ENCODE results near the gene MRPL20. TPM values are rescaled to one million over a fixed set of nuclear protein-coding genes. Genes with fewer than 3 reads are reported as not detected.

MRPL20 gene
- total and polyA plus RNA-seq, 9 of the 15 experiments (the other 6 are each of a cell fraction or from before 2014, with no cell fraction given) = 180 to 671 (median 229) TPM

DNA sequence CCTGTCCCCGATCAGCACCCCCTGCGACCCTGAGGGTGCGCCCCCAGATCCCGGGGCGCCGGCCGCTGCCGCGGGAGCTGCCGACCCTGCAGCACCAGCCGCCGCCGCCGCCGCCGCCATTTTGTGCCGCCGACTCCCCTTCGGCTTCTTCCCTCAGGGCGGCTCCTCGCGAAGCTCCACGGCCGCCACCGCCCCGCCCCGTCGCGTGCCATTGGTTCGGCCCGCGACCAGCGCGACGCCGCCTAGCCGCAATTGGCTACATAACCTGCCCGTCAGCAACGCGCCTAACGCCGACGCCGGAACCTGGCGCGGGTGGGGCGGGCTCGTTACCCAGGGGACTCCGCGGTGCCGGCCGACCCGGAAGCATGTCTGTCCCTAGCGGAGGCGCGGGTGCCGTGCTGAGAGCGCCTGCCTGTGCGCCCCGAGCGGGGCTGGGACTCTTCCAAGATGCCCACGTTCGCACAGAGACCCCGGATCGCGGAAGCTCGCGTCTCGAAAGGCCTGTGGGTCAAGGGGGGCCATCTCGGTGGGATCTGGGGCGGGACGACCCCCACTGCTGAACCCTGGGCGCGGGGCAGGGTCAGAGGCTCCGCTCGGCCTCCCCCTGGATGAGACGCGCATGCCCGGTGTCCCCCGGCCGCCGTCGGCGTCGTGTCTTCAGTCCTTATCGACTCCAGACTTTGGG, 7.8 kb downstream of the MRPL20 start, which contains the start of gene CCNL2 (continued):
- TF ChIP-seq U2AF1 (optimal IDR thresholded peaks at IDR 0.05; ENCODE audit: low read depth, low read length) (no peak), ATF1 (CRISPR knock-in tag; IDR thresholded peaks at IDR 0.05) (peak; percentile 80), ATF1 (tag; IDR thresholded peaks at IDR 0.05) (peak; percentile 98), ZBTB49 (CRISPR knock-in tag; IDR thresholded peaks at IDR 0.05; ENCODE audit: borderline replicate concordance) (no peak), HDAC2 (IDR thresholded peaks at IDR 0.05) (peak; percentile 91), KAT8 (IDR thresholded peaks at IDR 0.05; ENCODE audit: low read depth) (0 out of 2 replicates have a peak, but pooled peaks have one; percentile 11), MTA1 (IDR thresholded peaks at IDR 0.05; ENCODE audit: borderline replicate concordance) (peak; percentile 92), CXXC5 (CRISPR knock-in tag; IDR thresholded peaks at IDR 0.05) (peak; percentile 100), ZNF41 (CRISPR knock-in tag; conservative IDR thresholded peaks at IDR 0.05) (no peak), TCF7 (IDR thresholded peaks at IDR 0.05; ENCODE audit: borderline replicate concordance) (peak; percentile 61; the same call in 1 of the 2 replicates), RBM39 (optimal IDR thresholded peaks at IDR 0.05; ENCODE audit: low read depth, low read length) (no peak), ZFPM2 (CRISPR knock-in tag; IDR thresholded peaks at IDR 0.05) (peak; percentile 49; the same call in 1 of the 2 replicates), CBX1 (IDR thresholded peaks at IDR 0.05; ENCODE audit: low read depth) (peak; percentile 86; the same call in 1 of the 2 replicates), PPARD (CRISPR knock-in tag; IDR thresholded peaks at IDR 0.05) (no peak), RFX5 (IDR thresholded peaks at IDR 0.05; ENCODE audit: low read depth, low read length) (no peak), CLOCK (CRISPR knock-in tag; IDR thresholded peaks at IDR 0.05; ENCODE audit: borderline replicate concordance) (0 out of 2 replicates have a peak, but pooled peaks have one; percentile 61), HDAC6 (IDR thresholded peaks at IDR 0.05; ENCODE audit: low read depth, low read length) (no peak), CCAR2 (IDR thresholded peaks at IDR 0.05; ENCODE audit: low read depth, low read length) (no peak), RBM14 (IDR thresholded peaks at IDR 0.05; ENCODE audit: borderline replicate concordance, insufficient read depth, low read depth, low read length) (peak; percentile 74; the same call in 1 of the 2 replicates)
- TF ChIP-seq, protein P1, sequence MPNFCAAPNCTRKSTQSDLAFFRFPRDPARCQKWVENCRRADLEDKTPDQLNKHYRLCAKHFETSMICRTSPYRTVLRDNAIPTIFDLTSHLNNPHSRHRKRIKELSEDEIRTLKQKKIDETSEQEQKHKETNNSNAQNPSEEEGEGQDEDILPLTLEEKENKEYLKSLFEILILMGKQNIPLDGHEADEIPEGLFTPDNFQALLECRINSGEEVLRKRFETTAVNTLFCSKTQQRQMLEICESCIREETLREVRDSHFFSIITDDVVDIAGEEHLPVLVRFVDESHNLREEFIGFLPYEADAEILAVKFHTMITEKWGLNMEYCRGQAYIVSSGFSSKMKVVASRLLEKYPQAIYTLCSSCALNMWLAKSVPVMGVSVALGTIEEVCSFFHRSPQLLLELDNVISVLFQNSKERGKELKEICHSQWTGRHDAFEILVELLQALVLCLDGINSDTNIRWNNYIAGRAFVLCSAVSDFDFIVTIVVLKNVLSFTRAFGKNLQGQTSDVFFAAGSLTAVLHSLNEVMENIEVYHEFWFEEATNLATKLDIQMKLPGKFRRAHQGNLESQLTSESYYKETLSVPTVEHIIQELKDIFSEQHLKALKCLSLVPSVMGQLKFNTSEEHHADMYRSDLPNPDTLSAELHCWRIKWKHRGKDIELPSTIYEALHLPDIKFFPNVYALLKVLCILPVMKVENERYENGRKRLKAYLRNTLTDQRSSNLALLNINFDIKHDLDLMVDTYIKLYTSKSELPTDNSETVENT (CRISPR knock-in tag; IDR thresholded peaks at IDR 0.05) = peak; percentile 73
